Suprapubic skin (tissue), 4 donors: Measurements from ENCODE around the gene IFT57.

Experiments used
- EP300 ChIP-seq: sonication (generic); formaldehyde crosslinking; IDR thresholded peaks from one replicate; pipeline ENCODE4 v1.6.1; 2017; ENCODE audit warnings: antibody characterized with exemption
- POLR2A ChIP-seq, 2 donors: fragments of 450-650 bp; IDR thresholded peaks; one replicate each; pipeline ENCODE4 v1.6.1; 2017; ENCODE audit warnings: antibody characterized with exemption in 2 of 2, mild to moderate bottlenecking in 2 of 2, moderate library complexity in 2 of 2
- POLR2AphosphoS5 ChIP-seq, 3 donors: sonication (generic); formaldehyde crosslinking; IDR thresholded peaks; one replicate each; pipeline ENCODE4 v1.6.1; 2017; ENCODE audit warnings: antibody characterized with exemption in 3 of 3
- TF ChIP-seq, protein P1 (sequence below), 2 donors: fragments of 200-600 bp in 1 of 2; fragments of 450-650 bp in 1 of 2; sonication (generic) in 1 of 2; IDR thresholded peaks; one replicate each; pipeline ENCODE4 v1.5.1; 2016 to 2019; ENCODE audit warnings: antibody characterized with exemption in 2 of 2, mild to moderate bottlenecking in 1 of 2, moderate library complexity in 1 of 2

DNA sequence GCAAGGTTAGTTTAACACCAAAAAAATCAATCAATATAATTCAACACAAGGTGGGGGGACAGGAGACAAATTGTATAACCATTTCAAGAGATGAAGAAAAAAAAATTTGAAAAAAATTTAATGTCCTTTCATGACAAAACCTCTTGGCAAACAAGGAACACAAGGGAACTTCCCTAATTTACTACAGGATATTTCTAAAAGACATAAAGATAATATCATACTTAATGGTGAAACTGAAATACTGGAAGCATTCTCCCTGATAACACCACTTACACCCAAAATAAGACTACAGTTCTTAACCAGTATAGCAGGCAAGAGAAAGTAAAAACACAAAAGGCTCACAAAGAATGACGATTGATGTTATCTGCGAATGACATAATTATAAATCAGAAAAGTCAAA lies 44.7 kb downstream of the IFT57 start:
- TF ChIP-seq EP300 (no peak), POLR2AphosphoS5 (IDR thresholded peaks at IDR 0.05) (no peak), POLR2A (IDR thresholded peaks at IDR 0.05) (no peak)
- TF ChIP-seq, protein P1, sequence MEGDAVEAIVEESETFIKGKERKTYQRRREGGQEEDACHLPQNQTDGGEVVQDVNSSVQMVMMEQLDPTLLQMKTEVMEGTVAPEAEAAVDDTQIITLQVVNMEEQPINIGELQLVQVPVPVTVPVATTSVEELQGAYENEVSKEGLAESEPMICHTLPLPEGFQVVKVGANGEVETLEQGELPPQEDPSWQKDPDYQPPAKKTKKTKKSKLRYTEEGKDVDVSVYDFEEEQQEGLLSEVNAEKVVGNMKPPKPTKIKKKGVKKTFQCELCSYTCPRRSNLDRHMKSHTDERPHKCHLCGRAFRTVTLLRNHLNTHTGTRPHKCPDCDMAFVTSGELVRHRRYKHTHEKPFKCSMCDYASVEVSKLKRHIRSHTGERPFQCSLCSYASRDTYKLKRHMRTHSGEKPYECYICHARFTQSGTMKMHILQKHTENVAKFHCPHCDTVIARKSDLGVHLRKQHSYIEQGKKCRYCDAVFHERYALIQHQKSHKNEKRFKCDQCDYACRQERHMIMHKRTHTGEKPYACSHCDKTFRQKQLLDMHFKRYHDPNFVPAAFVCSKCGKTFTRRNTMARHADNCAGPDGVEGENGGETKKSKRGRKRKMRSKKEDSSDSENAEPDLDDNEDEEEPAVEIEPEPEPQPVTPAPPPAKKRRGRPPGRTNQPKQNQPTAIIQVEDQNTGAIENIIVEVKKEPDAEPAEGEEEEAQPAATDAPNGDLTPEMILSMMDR (IDR thresholded peaks at IDR 0.05) = no peak
